K562 (cell line): ENCODE measurements around the gene GMPR. TPM values are rescaled to one million over a fixed set of nuclear protein-coding genes. Genes with fewer than 3 reads are reported as not detected.
A peak's percentile ranks its signal among the peaks of the same experiment; 100 is the strongest.

Experiments used
- CBX5 ChIP-seq: IDR thresholded peaks from 2 replicates; pipeline ENCODE4 v1.6.1; 2014; ENCODE audit warnings: low read depth, borderline replicate concordance
- CREB1 ChIP-seq, 2 experiments: sonication (generic) in 1 of 2; formaldehyde crosslinking in 1 of 2; IDR thresholded peaks; 2 replicates each; pipeline versions ENCODE4 v1.6.1 to v1.8.0; 2012 to 2022; ENCODE audit warnings: inconsistent platforms in 1 of 2, mild to moderate bottlenecking in 1 of 2, missing genetic modification reagents in 1 of 2, moderate library complexity in 1 of 2
- ESRRA ChIP-seq: fragments of 450-650 bp; IDR thresholded peaks from 2 replicates; pipeline ENCODE4 v1.6.1; 2014; ENCODE audit warnings: low read depth, mild to moderate bottlenecking, moderate library complexity, borderline replicate concordance
- FOXK2 ChIP-seq, 2 experiments: fragments of 450-650 bp; IDR thresholded peaks in 1 of 2; conservative IDR thresholded peaks in 1 of 2; 2 replicates each; pipeline ENCODE4 v1.6.1; 2016; ENCODE audit warnings: low read depth in 2 of 2, mild to moderate bottlenecking in 1 of 2
- GTF2A2 ChIP-seq: IDR thresholded peaks from 2 replicates; pipeline ENCODE4 v1.6.1; 2016; ENCODE audit warnings: mild to moderate bottlenecking, missing genetic modification characterization, missing compliant biosample characterization
- HDAC2 ChIP-seq: fragments of 450-650 bp; IDR thresholded peaks from 2 replicates; pipeline ENCODE4 v1.6.1; 2016; ENCODE audit warnings: mild to moderate bottlenecking
- PHB2 ChIP-seq: fragments of 450-650 bp; IDR thresholded peaks from 2 replicates; pipeline ENCODE4 v1.6.1; 2017; ENCODE audit warnings: low read depth
- PHTF2 ChIP-seq: fragments of 250-450 bp; sonication (Bioruptor Pico); IDR thresholded peaks from 2 replicates; pipeline ENCODE4 v1.5.0; 2021; ENCODE audit warnings: mild to moderate bottlenecking
- PRPF4 ChIP-seq: fragments of 200-400 bp; formaldehyde crosslinking; IDR thresholded peaks from one replicate; pipeline ENCODE4 v1.6.1; 2017; ENCODE audit warnings: low read length, low read depth, mild to moderate bottlenecking; ENCODE audit not compliant: insufficient read depth, poor library complexity, severe bottlenecking
- PTBP1 ChIP-seq: fragments of 200-400 bp; formaldehyde crosslinking; IDR thresholded peaks from 2 replicates; pipeline ENCODE4 v1.6.1; 2017; ENCODE audit warnings: low read depth, low read length
- PYGO2 ChIP-seq: fragments of 450-650 bp; IDR thresholded peaks from 2 replicates; pipeline ENCODE4 v1.6.1; 2016; ENCODE audit warnings: mild to moderate bottlenecking, missing genetic modification characterization, moderate library complexity, missing compliant biosample characterization
- RBM39 ChIP-seq: fragments of 200-400 bp; formaldehyde crosslinking; optimal IDR thresholded peaks from 2 replicates; pipeline ENCODE3; 2018; ENCODE audit warnings: low read depth, low read length
- ZBED1 ChIP-seq: IDR thresholded peaks from 2 replicates; pipeline ENCODE4 v1.6.1; 2014
- ZFX ChIP-seq: sonication (generic); formaldehyde crosslinking; IDR thresholded peaks from 2 replicates; pipeline ENCODE4 v1.8.0; 2022; ENCODE audit warnings: mild to moderate bottlenecking, missing genetic modification reagents, moderate library complexity
- ZKSCAN1 ChIP-seq: fragments of 150-350 bp; IDR thresholded peaks from 2 replicates; pipeline ENCODE4 v1.6.1; 2016; ENCODE audit warnings: low read depth, low read length
- ZNF316 ChIP-seq: fragments of 450-650 bp; IDR thresholded peaks from 2 replicates; pipeline ENCODE4 v1.6.1; 2016
- ZNF354B ChIP-seq: fragments of 250-450 bp; sonication (Bioruptor Pico); IDR thresholded peaks from 2 replicates; pipeline ENCODE4 v1.4.0; 2020
- ZNF41 ChIP-seq: fragments of 250-450 bp; sonication (Bioruptor Pico); conservative IDR thresholded peaks from 2 replicates; pipeline ENCODE4 v1.4.0; 2020; ENCODE audit warnings: mild to moderate bottlenecking
- ZNF431 ChIP-seq: sonication (generic); formaldehyde crosslinking; IDR thresholded peaks from 2 replicates; pipeline ENCODE4 v1.8.0; 2022; ENCODE audit warnings: mild to moderate bottlenecking, missing genetic modification reagents
- ZNF589 ChIP-seq: fragments of 200-800 bp; sonication (Bioruptor generic); IDR thresholded peaks from 2 replicates; pipeline ENCODE4 v1.6.1; 2016; ENCODE audit warnings: low read depth, missing genetic modification characterization, missing compliant biosample characterization
- polyA plus RNA-seq, 8 experiments: library from polyadenylated mRNA; depleted of rRNA in 4 of 8; stranded (reverse) in 5 of 8; unstranded in 3 of 8; fragments of >200 nt; fragmentation: Nextera tagmentation in 2 of 8; fragmentation: Illumina TruSeq in 1 of 8; extraction: Ambion mirVana in 2 of 8; extraction: Trizol in 1 of 8; gene quantifications; 2 replicates each; pipeline versions ENCODE4 v1.2.1 to v1.2.3, GENCODE V29; 2011 to 2014; ENCODE audit warnings: inconsistent platforms in 1 of 8, missing spikeins in 1 of 8
- total RNA-seq, 7 experiments: library from RNA; depleted of rRNA in 6 of 7; stranded (reverse); fragments of >200 nt in 6 of 7; fragmentation: Illumina TruSeq in 2 of 7; extraction: Trizol in 2 of 7; gene quantifications; 2 replicates each; pipeline versions ENCODE4 v1.2.1 to v1.2.3, GENCODE V29; 2011 to 2021; ENCODE audit warnings: low replicate concordance in 1 of 7
- TF ChIP-seq, protein P1 (sequence below): sonication (generic); formaldehyde crosslinking; IDR thresholded peaks from 2 replicates; pipeline ENCODE4 v1.8.0; 2022; ENCODE audit warnings: mild to moderate bottlenecking, missing genetic modification reagents
- TF ChIP-seq, protein P2 (sequence below): fragments of 450-650 bp; IDR thresholded peaks from 2 replicates; pipeline ENCODE4 v1.6.1; 2016; ENCODE audit warnings: borderline replicate concordance
- TF ChIP-seq, protein P3 (sequence below): fragments of 250-450 bp; sonication (Bioruptor Pico); IDR thresholded peaks from 2 replicates; pipeline ENCODE4 v1.5.0; 2021; ENCODE audit warnings: mild to moderate bottlenecking, borderline replicate concordance
- TF ChIP-seq, protein P4 (sequence below): fragments of 250-450 bp; sonication (Bioruptor Pico); IDR thresholded peaks from 2 replicates; pipeline ENCODE4 v1.8.0; 2022; ENCODE audit warnings: inconsistent platforms, mild to moderate bottlenecking, moderate library complexity, borderline replicate concordance

Gene GMPR
- total and polyA plus RNA-seq, 9 of the 15 experiments (the other 6 are each of a cell fraction or from before 2014, with no cell fraction given), result 34.6 to 83.7 (median 49.8) TPM

DNA sequence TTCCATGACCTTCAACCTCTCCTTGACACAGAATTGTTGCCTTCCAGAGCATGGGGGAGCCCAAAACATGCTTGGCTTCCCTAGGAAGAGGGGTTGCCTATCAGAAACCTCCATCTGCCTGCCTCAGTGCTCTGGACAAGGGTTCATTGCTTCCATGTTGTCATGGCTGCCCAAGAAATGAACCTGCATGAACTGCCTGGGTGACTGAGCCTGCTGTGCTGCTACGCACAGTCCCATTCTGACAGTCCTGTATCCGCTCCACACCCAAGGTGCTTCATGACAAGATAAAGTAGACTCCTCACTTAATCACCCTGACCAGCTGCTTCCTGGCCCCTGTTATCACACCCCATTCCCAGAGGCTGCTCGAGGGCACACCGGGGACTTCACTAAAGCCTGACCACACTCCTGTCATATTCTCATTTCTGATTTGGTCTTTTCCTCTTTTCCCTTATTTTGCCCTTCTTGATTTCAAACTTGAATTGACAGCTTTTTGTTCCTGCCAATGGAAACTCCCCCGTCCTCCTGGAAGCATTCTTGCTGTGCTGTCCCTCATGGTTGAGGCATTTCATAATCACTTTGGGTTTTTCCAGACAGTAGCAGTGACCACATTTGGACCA is 31.9 kb downstream of the GMPR start (continued):
- TF ChIP-seq, protein P1, sequence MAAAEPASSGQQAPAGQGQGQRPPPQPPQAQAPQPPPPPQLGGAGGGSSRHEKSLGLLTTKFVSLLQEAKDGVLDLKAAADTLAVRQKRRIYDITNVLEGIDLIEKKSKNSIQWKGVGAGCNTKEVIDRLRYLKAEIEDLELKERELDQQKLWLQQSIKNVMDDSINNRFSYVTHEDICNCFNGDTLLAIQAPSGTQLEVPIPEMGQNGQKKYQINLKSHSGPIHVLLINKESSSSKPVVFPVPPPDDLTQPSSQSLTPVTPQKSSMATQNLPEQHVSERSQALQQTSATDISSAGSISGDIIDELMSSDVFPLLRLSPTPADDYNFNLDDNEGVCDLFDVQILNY, result no peak
- TF ChIP-seq ZKSCAN1, result peak; percentile 65; the same call in 1 of the 2 replicates
- TF ChIP-seq ZNF431, result no peak
- TF ChIP-seq ZNF41 (CRISPR knock-in tag), result no peak
- TF ChIP-seq, protein P2, sequence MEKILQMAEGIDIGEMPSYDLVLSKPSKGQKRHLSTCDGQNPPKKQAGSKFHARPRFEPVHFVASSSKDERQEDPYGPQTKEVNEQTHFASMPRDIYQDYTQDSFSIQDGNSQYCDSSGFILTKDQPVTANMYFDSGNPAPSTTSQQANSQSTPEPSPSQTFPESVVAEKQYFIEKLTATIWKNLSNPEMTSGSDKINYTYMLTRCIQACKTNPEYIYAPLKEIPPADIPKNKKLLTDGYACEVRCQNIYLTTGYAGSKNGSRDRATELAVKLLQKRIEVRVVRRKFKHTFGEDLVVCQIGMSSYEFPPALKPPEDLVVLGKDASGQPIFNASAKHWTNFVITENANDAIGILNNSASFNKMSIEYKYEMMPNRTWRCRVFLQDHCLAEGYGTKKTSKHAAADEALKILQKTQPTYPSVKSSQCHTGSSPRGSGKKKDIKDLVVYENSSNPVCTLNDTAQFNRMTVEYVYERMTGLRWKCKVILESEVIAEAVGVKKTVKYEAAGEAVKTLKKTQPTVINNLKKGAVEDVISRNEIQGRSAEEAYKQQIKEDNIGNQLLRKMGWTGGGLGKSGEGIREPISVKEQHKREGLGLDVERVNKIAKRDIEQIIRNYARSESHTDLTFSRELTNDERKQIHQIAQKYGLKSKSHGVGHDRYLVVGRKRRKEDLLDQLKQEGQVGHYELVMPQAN, result no peak; the same call in 1 of the 2 replicates
- TF ChIP-seq HDAC2, result peak; percentile 95
- TF ChIP-seq, protein P3, sequence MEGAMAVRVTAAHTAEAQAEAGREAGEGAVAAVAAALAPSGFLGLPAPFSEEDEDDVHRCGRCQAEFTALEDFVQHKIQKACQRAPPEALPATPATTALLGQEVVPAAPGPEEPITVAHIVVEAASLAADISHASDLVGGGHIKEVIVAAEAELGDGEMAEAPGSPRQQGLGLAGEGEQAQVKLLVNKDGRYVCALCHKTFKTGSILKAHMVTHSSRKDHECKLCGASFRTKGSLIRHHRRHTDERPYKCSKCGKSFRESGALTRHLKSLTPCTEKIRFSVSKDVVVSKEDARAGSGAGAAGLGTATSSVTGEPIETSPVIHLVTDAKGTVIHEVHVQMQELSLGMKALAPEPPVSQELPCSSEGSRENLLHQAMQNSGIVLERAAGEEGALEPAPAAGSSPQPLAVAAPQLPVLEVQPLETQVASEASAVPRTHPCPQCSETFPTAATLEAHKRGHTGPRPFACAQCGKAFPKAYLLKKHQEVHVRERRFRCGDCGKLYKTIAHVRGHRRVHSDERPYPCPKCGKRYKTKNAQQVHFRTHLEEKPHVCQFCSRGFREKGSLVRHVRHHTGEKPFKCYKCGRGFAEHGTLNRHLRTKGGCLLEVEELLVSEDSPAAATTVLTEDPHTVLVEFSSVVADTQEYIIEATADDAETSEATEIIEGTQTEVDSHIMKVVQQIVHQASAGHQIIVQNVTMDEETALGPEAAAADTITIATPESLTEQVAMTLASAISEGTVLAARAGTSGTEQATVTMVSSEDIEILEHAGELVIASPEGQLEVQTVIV, result no peak
- TF ChIP-seq ESRRA, result peak; percentile 92
- no peak for TF ChIP-seq PTBP1
- TF ChIP-seq RBM39, result no peak
- TF ChIP-seq ZNF354B, result no peak
- TF ChIP-seq ZBED1, result no peak
- peak; percentile 92 for TF ChIP-seq PHB2
- TF ChIP-seq FOXK2 (conservative IDR thresholded peaks at IDR 0.05 in 1 of 2, IDR thresholded peaks at IDR 0.05 in 1 of 2; ENCODE audit: low read depth in 2 of 2), result peak; percentile 82 to 85; a peak in 3 of 4 replicates
- TF ChIP-seq ZNF316, result no peak
- no peak for TF ChIP-seq PRPF4
- TF ChIP-seq PYGO2 (tag), result no peak
- TF ChIP-seq ZNF589 (CRISPR knock-in tag), result peak; percentile 93
- TF ChIP-seq GTF2A2, result no peak
- TF ChIP-seq CREB1 (IDR thresholded peaks at IDR 0.05), result peak; percentile 71
- no peak for TF ChIP-seq CREB1 (CRISPR knock-in tag; IDR thresholded peaks at IDR 0.05)
- TF ChIP-seq, protein P4, sequence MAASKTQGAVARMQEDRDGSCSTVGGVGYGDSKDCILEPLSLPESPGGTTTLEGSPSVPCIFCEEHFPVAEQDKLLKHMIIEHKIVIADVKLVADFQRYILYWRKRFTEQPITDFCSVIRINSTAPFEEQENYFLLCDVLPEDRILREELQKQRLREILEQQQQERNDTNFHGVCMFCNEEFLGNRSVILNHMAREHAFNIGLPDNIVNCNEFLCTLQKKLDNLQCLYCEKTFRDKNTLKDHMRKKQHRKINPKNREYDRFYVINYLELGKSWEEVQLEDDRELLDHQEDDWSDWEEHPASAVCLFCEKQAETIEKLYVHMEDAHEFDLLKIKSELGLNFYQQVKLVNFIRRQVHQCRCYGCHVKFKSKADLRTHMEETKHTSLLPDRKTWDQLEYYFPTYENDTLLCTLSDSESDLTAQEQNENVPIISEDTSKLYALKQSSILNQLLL (CRISPR knock-in tag), result no peak
- TF ChIP-seq CBX5, result 0 out of 2 replicates have a peak, but pooled peaks have one; percentile 22
- TF ChIP-seq ZFX (CRISPR knock-in tag), result no peak
- no peak for TF ChIP-seq PHTF2 (CRISPR knock-in tag)
